Endothelial cell of hepatic sinusoid (primary cell): ENCODE results near the gene ZYG11B.
"Not testable (repeated sequence)": the region's sequence is repeated elsewhere in the genome, so short reads cannot be mapped to it uniquely, and the experiment has no call there.

Experiments used
- in situ Hi-C: cut with HindIII; loops from 2 replicates; pipeline ENCODE4 v1.10.0; 2017; ENCODE audit warnings: low sequenced_read_pairs

ZYG11B gene

GRCh38 chr1:52839175-52839574 is 112.9 kb downstream of the ZYG11B start:
- in situ Hi-C loops, result not testable (repeated sequence)

- in situ Hi-C loops, result no loop called here
Observed at GRCh38 chr1:52842643-52843310, 116.5 kb downstream of the ZYG11B start, which contains the start of gene ZYG11A. Gene ZYG11A (plus strand): TSS chr1:52842760. CDS start chr1:52842884, 124 bp downstream.

- in situ Hi-C loops, result not testable (repeated sequence)
Observed at GRCh38 chr1:52845119-52845518, 118.9 kb downstream of the ZYG11B start.

GRCh38 chr1:52848423-52848822 is 122.2 kb downstream of the ZYG11B start:
- in situ Hi-C loops, result no loop called here

- in situ Hi-C loops, result no loop called here
Observed at GRCh38 chr1:52850951-52851350, 124.7 kb downstream of the ZYG11B start.

GRCh38 chr1:52852854-52853253 is 126.6 kb downstream of the ZYG11B start:
- in situ Hi-C loops, result no loop called here

GRCh38 chr1:52855584-52855983 is 129.3 kb downstream of the ZYG11B start:
- in situ Hi-C loops, result no loop called here

GRCh38 chr1:52856026-52856425 is 129.8 kb downstream of the ZYG11B start:
- in situ Hi-C loops, result no loop called here

- in situ Hi-C loops, result no loop called here
Observed at GRCh38 chr1:52857443-52857842, 131.2 kb downstream of the ZYG11B start.

GRCh38 chr1:52862666-52863458 is 136.6 kb downstream of the ZYG11B start:
- in situ Hi-C loops, result no loop called here

- in situ Hi-C loops, result no loop called here
Observed at GRCh38 chr1:52867087-52867863, 141.0 kb downstream of the ZYG11B start.

- in situ Hi-C loops, result not testable (repeated sequence)
Observed at GRCh38 chr1:52869727-52870126, 143.5 kb downstream of the ZYG11B start.

- in situ Hi-C loops, result loop anchor here (25.0 kb wide), 1 partner anchor 285 kb away; no protein-coding TSS in a partner anchor
Observed at GRCh38 chr1:52876843-52877242, 150.6 kb downstream of the ZYG11B start.
